GM21360 (cell line): ENCODE results near the gene TRIM5.
"Not testable (repeated sequence)": the region's sequence is repeated elsewhere in the genome, so short reads cannot be mapped to it uniquely, and the experiment has no call there.

Experiments used
- ATAC-seq: cut with Tn5 transposase; IDR thresholded peaks from one replicate; pipeline ENCODE4 v1.9.1; 2021; ENCODE audit warnings: mild to moderate bottlenecking, moderate library complexity; ENCODE audit not compliant: unreplicated experiment

Gene TRIM5

DNA sequence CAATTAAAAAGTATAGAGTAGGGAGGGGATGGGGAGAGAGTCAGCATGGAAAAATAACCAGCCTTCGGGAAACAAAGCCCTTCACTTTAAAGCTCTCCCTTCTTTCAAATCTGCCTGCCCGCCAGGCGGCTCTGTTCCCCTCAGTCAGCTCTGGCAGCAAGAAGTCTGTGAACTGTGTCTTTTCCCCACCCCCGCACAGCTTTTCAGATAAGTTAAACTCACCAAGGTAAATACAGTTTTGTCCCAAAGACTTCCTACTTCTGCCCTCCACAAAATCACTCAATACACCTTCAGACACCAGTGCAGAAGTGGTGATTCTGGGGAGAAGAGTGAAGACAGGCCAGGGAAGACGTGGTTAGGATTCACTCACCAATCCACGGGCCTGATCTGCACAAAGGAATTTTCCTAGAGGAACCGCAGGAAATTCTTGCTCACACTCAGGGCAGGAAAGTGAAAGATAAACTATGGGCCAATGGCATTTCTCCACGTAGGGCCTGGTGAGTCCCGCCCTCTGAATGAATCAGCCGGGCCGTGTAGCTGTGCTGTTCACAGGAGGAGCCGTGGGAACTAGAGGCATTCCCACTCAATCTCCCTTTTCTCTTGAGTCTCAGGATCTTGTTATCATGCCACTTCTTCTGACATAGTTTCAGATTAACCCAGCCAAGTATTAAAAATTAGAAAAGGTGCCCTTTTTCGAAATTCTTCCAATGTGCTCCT lies at the start of gene TRIM5:
TSS of gene TRIM5 (minus strand) at position 429 of the 717 bp plus-strand sequence. CDS start 4,897 bp downstream, outside the sequence.
- peak; percentile 81 for ATAC-seq

- no peak for ATAC-seq
Measured at GRCh38 chr11:5727691-5728090, 42.8 kb upstream of the TRIM5 start.

- no peak for ATAC-seq
Measured at GRCh38 chr11:5726351-5726750, 41.5 kb upstream of the TRIM5 start.

DNA sequence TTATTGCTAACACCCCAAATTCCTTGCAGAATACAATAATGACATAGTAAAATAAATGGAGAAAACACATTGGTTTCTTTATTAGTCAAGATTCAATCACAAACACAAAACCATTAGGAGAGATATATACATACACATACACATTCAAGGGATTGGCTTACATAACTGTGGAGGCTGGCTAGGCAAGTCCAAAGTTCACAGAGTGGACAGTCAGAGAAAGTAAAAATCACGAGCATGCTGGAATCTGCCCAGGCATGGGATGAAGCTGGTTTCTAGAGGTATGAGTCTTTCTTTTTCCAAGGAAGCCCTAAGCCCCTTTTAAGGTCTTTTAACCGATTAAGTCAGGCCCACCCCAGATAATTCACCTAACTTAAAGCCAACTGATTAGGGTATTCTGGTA lies 37.7 kb upstream of the TRIM5 start:
- ATAC-seq = no peak

GRCh38 chr11:5719703-5720495 lies 35.0 kb upstream of the TRIM5 start:
- ATAC-seq = no peak

DNA sequence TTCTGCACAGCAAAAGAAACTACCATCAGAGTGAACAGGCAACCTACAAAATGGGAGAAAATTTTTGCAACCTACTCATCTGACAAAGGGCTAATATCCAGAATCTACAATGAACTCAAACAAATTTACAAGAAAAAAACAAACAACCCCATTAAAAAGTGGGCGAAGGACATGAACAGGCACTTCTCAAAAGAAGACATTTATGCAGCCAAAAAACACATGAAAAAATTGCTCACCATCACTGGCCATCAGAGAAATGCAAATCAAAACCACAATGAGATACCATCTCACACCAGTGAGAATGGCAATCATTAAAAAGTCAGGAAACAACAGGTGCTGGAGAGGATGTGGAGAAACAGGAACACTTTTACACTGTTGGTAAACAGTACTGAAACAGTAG lies 31.6 kb upstream of the TRIM5 start:
- not testable (repeated sequence) for ATAC-seq

GRCh38 chr11:5713695-5714094 lies 28.8 kb upstream of the TRIM5 start:
- ATAC-seq = no peak

- ATAC-seq = no peak
Measured at GRCh38 chr11:5712507-5712906, 27.6 kb upstream of the TRIM5 start.

- no peak for ATAC-seq
Measured at GRCh38 chr11:5705688-5706087, 20.8 kb upstream of the TRIM5 start.

GRCh38 chr11:5703741-5704536 lies 19.1 kb upstream of the TRIM5 start:
- ATAC-seq = peak; percentile 36

DNA sequence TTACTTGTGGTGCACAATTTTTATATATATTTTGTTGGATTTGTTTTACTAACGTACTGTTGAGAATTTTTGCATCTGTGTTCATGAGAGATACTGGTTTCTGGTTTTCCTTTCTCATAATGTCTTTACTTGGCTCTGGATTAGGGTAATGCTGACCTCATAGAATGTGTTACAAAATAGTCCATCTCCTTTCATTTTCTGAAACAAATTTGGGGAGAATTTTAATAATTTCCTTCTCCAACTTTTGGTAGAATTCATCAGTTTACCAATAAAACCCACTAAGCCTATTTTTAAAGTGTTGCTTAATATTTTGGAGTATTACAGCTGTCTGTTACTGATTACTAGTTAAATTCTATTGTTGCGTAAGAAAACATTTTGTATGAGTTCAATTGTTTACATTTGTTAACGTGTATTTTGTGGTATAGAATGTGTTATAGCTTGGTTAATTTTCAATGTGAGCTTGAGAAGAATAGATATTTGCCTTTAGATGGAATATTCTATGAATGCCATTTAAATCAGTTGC lies 16.2 kb upstream of the TRIM5 start:
- ATAC-seq = no peak

DNA sequence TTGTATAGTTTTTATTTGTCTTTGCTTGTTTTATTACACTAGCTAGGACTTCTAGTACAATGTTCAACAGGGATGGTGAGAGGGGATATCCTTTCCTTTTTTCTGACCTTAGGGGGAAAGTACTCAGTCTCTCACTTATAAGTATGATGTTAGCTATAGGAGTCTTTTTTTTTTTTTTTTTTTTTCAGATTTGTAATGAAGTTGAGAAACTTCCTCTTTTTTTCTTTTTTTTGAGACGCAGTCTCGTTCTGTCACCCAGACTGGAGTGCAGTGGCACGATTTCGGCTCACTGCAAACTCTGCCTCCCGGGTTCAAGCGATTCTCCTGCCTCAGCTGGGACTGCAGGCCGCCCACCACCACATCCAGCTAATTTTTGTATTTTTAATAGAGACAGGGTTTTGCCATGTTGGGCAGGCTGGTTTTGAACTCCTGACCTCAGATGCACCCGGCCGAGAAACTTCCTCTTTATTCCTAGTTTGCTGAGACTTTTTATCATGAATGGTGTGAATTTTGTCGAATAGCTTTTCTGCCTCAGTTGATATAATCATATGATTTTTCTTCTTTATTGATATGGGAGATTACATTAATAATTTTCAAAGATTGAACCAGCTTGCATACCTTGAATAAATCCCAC lies 15.7 kb upstream of the TRIM5 start:
- no peak for ATAC-seq

GRCh38 chr11:5698281-5698680 lies 13.4 kb upstream of the TRIM5 start:
- ATAC-seq = no peak

GRCh38 chr11:5696210-5696609 lies 11.3 kb upstream of the TRIM5 start:
- ATAC-seq = no peak

DNA sequence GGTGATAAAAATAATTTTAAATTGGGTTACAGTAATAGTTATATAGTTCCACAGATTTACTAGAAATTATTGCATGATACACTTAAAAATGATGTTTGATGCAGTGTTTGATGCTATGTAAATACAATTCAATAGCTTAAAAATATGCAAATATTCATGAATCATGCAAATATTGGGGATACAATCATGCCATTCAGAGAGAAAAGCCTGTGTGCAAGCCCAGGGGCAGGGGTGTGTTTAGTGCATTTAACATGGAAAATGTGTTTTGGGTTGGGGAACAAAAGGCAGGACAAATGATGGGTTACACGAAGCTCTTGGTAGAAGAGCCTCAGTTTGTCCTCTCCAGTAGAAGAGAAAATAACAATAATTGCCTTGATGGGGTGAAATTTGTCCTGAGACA lies 10.7 kb upstream of the TRIM5 start:
- no peak for ATAC-seq

DNA sequence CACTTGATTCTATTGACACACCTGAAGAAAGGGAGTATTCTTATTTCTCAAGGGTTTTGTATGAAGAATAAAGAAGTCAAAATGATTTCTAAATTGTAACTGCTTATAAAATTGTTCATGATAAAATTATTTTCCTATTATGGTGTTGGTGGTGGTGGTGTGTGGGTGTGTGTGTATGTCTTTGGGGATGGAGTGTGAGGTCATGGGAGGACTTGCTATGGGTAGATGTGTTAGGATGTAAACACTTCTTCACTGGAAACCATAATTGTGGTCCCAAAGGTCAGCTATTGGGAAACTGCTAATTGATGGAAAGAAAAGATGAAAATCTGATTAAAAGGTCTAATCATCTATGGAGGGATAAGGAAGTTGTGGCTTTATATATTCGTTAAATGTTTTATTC lies 9.8 kb upstream of the TRIM5 start:
- no peak for ATAC-seq

GRCh38 chr11:5691964-5692361 lies 7.1 kb upstream of the TRIM5 start:
- ATAC-seq = no peak

- not testable (repeated sequence) for ATAC-seq
Measured at GRCh38 chr11:5691238-5691963, 6.5 kb upstream of the TRIM5 start.

GRCh38 chr11:5690736-5691135 lies 5.9 kb upstream of the TRIM5 start:
- no peak for ATAC-seq

DNA sequence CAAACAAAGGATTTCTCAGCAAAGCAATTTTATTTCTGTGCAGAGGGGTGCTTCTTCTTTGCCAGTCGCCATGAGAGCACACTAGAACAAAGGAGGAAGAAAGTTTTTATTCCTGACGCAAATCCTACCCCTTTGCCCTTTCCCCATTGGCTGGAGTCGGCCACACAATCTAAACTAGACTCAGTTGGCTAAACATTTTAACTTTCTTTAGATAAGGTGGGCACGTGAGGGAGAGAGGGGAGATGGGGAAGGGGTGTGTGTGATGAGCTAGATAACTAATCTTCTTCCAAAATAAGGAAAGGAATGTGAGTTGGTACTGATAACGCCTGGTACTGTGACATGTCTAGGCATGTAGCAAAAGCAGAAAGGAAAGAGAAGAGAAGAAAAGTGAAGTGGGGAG lies 5.3 kb upstream of the TRIM5 start:
- no peak for ATAC-seq
